Body of pancreas (tissue), 4 donors: ENCODE data around the gene MSI2. TPM values are rescaled to one million over a fixed set of nuclear protein-coding genes. Genes with fewer than 3 reads are reported as not detected.

Experiments
- ATAC-seq: fragments of 150-250 bp; one replicate; pipeline ENCODE4 v1.9.1; 2016
- DNase-seq, 4 donors: peaks; one replicate each; pipeline ENCODE4 v3.0.0-alpha.2; 2019
- H3K27ac ChIP-seq, 4 donors: fragments of 200-600 bp; sonication (generic); 1 replicate in 3 of 4; 2 replicates in 1 of 4; pipeline versions ENCODE4 v1.5.1 to v1.6.1; 2016 to 2019; ENCODE audit warnings: mild to moderate bottlenecking in 1 of 4, mixed read lengths in 1 of 4, moderate library complexity in 1 of 4
- H3K27me3 ChIP-seq, 2 donors: fragments of 200-600 bp; sonication (generic); one replicate each; pipeline ENCODE4 v1.6.0; 2016; ENCODE audit warnings: mild to moderate bottlenecking in 1 of 2
- H3K36me3 ChIP-seq, 2 donors: fragments of 200-600 bp; sonication (generic); replicated peaks in 1 of 2; 2 replicates each; pipeline ENCODE4 v1.5.1; 2016; ENCODE audit warnings: low read depth in 2 of 2; ENCODE audit not compliant: insufficient read depth in 1 of 2
- H3K4me1 ChIP-seq: fragments of 200-600 bp; sonication (generic); one replicate; pipeline ENCODE4 v1.6.0; 2016
- H3K4me3 ChIP-seq, 2 donors: fragments of 200-600 bp; sonication (generic); 1 replicate in 1 of 2; 2 replicates in 1 of 2; pipeline ENCODE4 v1.5.1; 2016 to 2019
- H3K9me3 ChIP-seq, 3 donors: fragments of 200-600 bp; sonication (generic); 1 replicate in 2 of 3; 2 replicates in 1 of 3; pipeline ENCODE4 v1.5.1; 2016
- POLR2A ChIP-seq, 3 donors: fragments of 450-650 bp; IDR thresholded peaks; one replicate each; pipeline ENCODE4 v1.6.1; 2016; ENCODE audit warnings: antibody characterized with exemption in 3 of 3, mild to moderate bottlenecking in 2 of 3
- WGBS, 2 donors: methylation state at CpG; one replicate each; pipeline ENCODE4 v1.1.5; 2017; 5-methylcytosine and 5-hydroxymethylcytosine counted together
- intact Hi-C: fragments of 100-400 bp; cut with DNase I; formaldehyde crosslinking; loops from one replicate; pipeline ENCODE4 v1.15.1; 2023
- total RNA-seq, 2 donors: library from RNA; depleted of rRNA; stranded (reverse); fragments of >200 nt; gene quantifications; one replicate each; pipeline ENCODE4 v1.1.0, GENCODE V29; 2016
- TF ChIP-seq, protein P1 (sequence below), 7 experiments: fragments of 450-650 bp in 4 of 7; fragments of 200-600 bp in 3 of 7; sonication (generic) in 3 of 7; IDR thresholded peaks; one replicate each; pipeline ENCODE4 v1.5.1; 2016 to 2019; ENCODE audit warnings: antibody characterized with exemption in 7 of 7

The MSI2 gene
- total RNA-seq, 2 donors from 2014 or later: 21.1 to 28.5 TPM

DNA sequence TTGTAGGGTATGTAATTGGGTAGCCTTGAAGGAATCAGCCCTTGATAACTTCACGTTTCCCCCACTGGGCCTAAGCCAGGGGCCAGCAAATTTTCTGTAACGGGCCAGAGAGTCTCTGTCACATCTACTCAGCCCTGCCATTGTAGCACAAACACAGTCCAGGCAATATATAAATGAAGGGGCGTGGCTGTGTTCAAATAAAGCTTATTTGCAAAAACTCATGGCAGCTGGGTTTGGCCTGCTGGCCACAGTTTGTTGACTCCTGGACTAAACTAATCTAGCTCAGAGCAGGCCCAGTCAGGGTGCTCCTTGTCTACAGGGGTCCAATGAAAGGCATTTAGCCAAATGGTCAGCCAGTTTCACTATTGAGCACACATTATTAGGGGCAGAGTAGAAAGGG, 347.2 kb downstream of the MSI2 start:
- no peaks in the 10 kb centered on the region for H3K9me3 ChIP-seq
- no peak overlapping the region for H3K4me3 ChIP-seq
- DNase-seq (no peak), ATAC-seq (no peak)
- H3K27ac ChIP-seq: peak overlapping the region in 2 of 4 donors; percentile 62 to 63
- no peaks in the 10 kb centered on the region for H3K36me3 ChIP-seq
- intact Hi-C loops: loop anchor here (10.0 kb wide), 1 partner anchor 141 kb away; the partner anchor contains the start of gene CCDC182
- TF ChIP-seq, protein P1, sequence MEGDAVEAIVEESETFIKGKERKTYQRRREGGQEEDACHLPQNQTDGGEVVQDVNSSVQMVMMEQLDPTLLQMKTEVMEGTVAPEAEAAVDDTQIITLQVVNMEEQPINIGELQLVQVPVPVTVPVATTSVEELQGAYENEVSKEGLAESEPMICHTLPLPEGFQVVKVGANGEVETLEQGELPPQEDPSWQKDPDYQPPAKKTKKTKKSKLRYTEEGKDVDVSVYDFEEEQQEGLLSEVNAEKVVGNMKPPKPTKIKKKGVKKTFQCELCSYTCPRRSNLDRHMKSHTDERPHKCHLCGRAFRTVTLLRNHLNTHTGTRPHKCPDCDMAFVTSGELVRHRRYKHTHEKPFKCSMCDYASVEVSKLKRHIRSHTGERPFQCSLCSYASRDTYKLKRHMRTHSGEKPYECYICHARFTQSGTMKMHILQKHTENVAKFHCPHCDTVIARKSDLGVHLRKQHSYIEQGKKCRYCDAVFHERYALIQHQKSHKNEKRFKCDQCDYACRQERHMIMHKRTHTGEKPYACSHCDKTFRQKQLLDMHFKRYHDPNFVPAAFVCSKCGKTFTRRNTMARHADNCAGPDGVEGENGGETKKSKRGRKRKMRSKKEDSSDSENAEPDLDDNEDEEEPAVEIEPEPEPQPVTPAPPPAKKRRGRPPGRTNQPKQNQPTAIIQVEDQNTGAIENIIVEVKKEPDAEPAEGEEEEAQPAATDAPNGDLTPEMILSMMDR (IDR thresholded peaks at IDR 0.05): no peak
- no peak for TF ChIP-seq POLR2A (IDR thresholded peaks at IDR 0.05)
- H3K4me1 ChIP-seq: peaks cover 48% of the 10 kb centered on the region
- H3K27me3 ChIP-seq: no peaks in the 10 kb centered on the region
- WGBS, 2 donors: 65 to 72% methylated on average over 2 to 3 of the region's 3 CpGs

DNA sequence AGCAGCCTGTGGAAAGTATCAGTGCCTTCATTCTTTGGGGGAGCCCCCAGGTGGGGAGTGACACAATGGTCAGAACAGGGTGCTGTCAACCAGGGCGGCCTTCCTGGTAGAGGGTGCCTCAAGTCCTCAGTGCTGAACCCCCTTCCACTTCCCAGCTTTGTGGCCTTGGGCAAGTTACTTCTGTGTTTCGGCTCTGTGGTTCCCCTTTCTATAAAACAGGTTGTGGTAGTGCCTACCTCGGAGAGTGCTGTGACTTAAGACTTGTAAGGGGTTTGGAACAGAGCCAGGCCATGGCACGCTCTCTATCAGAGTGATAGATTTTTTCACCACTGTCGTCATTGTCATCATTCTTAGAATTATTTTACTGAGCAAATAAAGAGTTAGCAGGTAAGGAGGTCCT, 347.7 kb downstream of the MSI2 start:
- H3K27me3 ChIP-seq: no peaks in the 10 kb centered on the region
- H3K9me3 ChIP-seq: no peaks in the 10 kb centered on the region
- WGBS, 2 donors: 39 to 74% methylated on average over 5 of the region's 5 CpGs
- H3K4me3 ChIP-seq: no peak overlapping the region
- peaks cover 52% of the 10 kb centered on the region for H3K4me1 ChIP-seq
- ATAC-seq: no peak
- intact Hi-C loops: loop anchor here (10.0 kb wide), 1 partner anchor 141 kb away; the partner anchor contains the start of gene CCDC182
- peak in 3 of 4 donors; percentile 47 to 67 (median 56) for DNase-seq
- TF ChIP-seq POLR2A (IDR thresholded peaks at IDR 0.05): no peak
- TF ChIP-seq, protein P1 (IDR thresholded peaks at IDR 0.05): no peak
- peak overlapping the region in 2 of 4 donors; percentile 62 to 63 for H3K27ac ChIP-seq
- H3K36me3 ChIP-seq: no peaks in the 10 kb centered on the region

DNA sequence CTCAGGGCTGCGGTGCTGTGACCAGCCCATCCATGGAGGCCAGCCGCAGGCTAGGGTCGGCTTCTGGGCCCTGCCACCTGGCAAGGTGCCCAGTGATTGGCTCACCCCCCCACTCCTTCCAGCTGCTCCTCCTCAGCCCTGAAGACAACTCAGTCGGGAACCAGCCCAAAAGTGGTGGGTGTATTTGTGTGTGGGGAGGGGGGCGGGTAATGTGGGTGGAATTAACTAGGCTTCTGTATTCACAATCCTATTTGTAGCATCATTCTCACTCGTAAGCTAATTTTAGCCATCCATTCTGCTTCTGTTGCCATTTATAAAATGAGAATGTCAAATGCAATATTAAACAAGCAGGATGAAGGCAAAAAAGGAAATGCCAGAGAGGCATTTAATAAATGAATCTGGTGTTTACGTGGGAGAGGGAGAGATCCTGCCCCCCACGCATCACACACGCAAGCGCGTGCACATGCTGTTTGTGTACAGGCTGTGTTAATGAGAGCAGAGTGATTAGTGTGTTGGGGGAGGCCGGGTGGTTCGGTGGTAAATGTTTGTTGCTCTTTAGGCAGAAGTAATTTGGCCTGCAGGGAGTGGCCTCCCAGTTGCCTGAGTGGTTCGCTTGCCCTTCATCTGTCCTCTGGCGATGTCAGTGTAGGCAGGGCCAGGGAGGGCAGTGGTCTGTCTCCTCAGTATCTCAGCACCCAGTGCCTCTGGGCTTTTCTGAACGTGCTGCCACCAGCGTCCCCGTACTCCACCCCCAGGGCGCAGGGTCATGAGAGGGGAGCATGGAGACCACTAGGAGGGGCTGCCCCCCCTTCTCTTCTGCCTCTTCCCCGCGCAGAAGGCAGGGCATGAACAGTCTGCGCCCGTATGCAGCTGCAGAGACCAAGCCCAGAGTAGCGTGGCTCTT, 348.7 kb downstream of the MSI2 start:
- DNase-seq (peak in 2 of 4 donors; percentile 20 to 55), ATAC-seq (no peak)
- Histone ChIP-seq H3K27me3 (no peaks in the 10 kb centered on the region), H3K4me3 (no peak overlapping the region), H3K27ac (peak overlapping the region in 3 of 4 donors; percentile 55 to 63 (median 62)), H3K9me3 (no peaks in the 10 kb centered on the region), H3K36me3 (no peaks in the 10 kb centered on the region), H3K4me1 (peaks cover 62% of the 10 kb centered on the region)
- TF ChIP-seq POLR2A (IDR thresholded peaks at IDR 0.05): no peak
- TF ChIP-seq, protein P1 (IDR thresholded peaks at IDR 0.05): no peak
- intact Hi-C loops: loop anchor here (10.0 kb wide), 1 partner anchor 140 kb away; the partner anchor contains the start of gene CCDC182
- WGBS, 2 donors: 52 to 61% methylated on average over 19 to 24 of the region's 24 CpGs

DNA sequence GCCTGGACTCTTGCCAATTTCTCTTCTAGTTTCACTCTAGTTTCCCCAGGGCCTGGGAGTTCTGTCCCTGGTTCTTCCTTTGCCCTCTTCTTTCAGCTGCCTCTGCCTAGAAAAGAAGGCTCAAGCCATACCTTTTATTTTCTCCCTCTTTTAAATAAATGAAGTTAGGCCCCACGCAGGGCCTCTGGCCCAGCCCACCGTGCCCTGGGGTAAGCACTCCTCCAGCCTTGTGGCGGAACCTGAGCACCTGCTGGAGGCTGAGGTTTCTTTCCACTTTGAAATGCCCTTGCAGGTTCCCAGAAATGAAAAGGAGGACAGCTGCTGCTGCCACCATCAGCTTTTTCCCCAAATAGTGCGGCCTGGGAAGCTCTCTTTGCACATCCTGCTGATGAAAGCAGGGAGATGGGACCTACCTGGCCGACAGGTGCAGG, 349.4 kb downstream of the MSI2 start:
- DNase-seq: peak in 2 of 4 donors; percentile 55 to 65
- 75 to 80% methylated on average over 4 to 5 of the region's 5 CpGs for WGBS, 2 donors
- H3K4me1 ChIP-seq: peaks cover 63% of the 10 kb centered on the region
- no peak overlapping the region for H3K4me3 ChIP-seq
- intact Hi-C loops: loop anchor here (10.0 kb wide), 1 partner anchor 139 kb away; the partner anchor contains the start of gene CCDC182
- no peaks in the 10 kb centered on the region for H3K27me3 ChIP-seq
- peak overlapping the region in 3 of 4 donors; percentile 55 to 63 (median 62) for H3K27ac ChIP-seq
- TF ChIP-seq POLR2A (IDR thresholded peaks at IDR 0.05): no peak
- TF ChIP-seq, protein P1 (IDR thresholded peaks at IDR 0.05): no peak
- ATAC-seq: no peak
- H3K36me3 ChIP-seq: no peaks in the 10 kb centered on the region
- no peaks in the 10 kb centered on the region for H3K9me3 ChIP-seq
